Astrocyte of the spinal cord (primary cell): Measurements from ENCODE around the gene PTPRG.

Experiments used
- DNase-seq: peaks from one replicate; pipeline ENCODE4 v3.0.0; 2011; ENCODE audit warnings: low read depth, low spot score
- H3K4me3 ChIP-seq: 2 replicates; pipeline ENCODE4 v1.5.1; 2011; ENCODE audit warnings: low read depth, mild to moderate bottlenecking, low read length, moderate library complexity
- CTCF ChIP-seq: IDR thresholded peaks from 2 replicates; pipeline ENCODE4 v1.5.1; 2012; ENCODE audit warnings: low read depth, mild to moderate bottlenecking, low read length, inconsistent platforms
- in situ Hi-C: cut with HindIII; loops from 2 replicates; pipeline ENCODE4 v1.10.0; 2017; ENCODE audit warnings: low sequenced_read_pairs

Gene PTPRG

GRCh38 chr3:62173939-62174515 is 612.7 kb downstream of the PTPRG start:
- in situ Hi-C loops = no loop called here
- TF ChIP-seq CTCF = no peak
- no peak for DNase-seq
- no peak overlapping the region for H3K4me3 ChIP-seq

GRCh38 chr3:62175161-62175560 is 613.8 kb downstream of the PTPRG start:
- in situ Hi-C loops = no loop called here
- DNase-seq = no peak
- H3K4me3 ChIP-seq = no peak overlapping the region
- no peak for TF ChIP-seq CTCF

- no peak for DNase-seq
- H3K4me3 ChIP-seq = no peak overlapping the region
- in situ Hi-C loops = no loop called here
- no peak for TF ChIP-seq CTCF
These were observed 616.7 kb downstream of the PTPRG start for GRCh38 chr3:62178032-62178431.

- H3K4me3 ChIP-seq = no peak overlapping the region
- TF ChIP-seq CTCF = no peak
- in situ Hi-C loops = no loop called here
- no peak for DNase-seq
These were observed 617.6 kb downstream of the PTPRG start for GRCh38 chr3:62178739-62179600.

GRCh38 chr3:62180514-62180913 is 619.1 kb downstream of the PTPRG start:
- H3K4me3 ChIP-seq = no peak overlapping the region
- TF ChIP-seq CTCF = no peak
- in situ Hi-C loops = no loop called here
- no peak for DNase-seq

- TF ChIP-seq CTCF = no peak
- DNase-seq = no peak
- in situ Hi-C loops = no loop called here
- H3K4me3 ChIP-seq = no peak overlapping the region
These were observed 621.7 kb downstream of the PTPRG start for GRCh38 chr3:62183087-62183486.
